GM12865 (cell line): Measurements from ENCODE around the gene ATP5MK.
"Not testable (repeated sequence)": the region's sequence is repeated elsewhere in the genome, so short reads cannot be mapped to it uniquely, and the experiment has no call there.

Experiments
- DNase-seq: peaks from one replicate; pipeline ENCODE4 v3.0.0; 2010; ENCODE audit warnings: low read depth
- H3K4me3 ChIP-seq: 2 replicates; pipeline ENCODE4 v1.5.1; 2011; ENCODE audit warnings: mild to moderate bottlenecking, low read depth, low read length, control low read depth
- TF ChIP-seq, protein P1 (sequence below): IDR thresholded peaks from 2 replicates; pipeline ENCODE4 v1.5.1; 2011; ENCODE audit warnings: low read length, control low read depth, low read depth, inconsistent platforms; ENCODE audit not compliant: insufficient read depth; ENCODE audit errors: missing control alignments

Gene ATP5MK

DNA sequence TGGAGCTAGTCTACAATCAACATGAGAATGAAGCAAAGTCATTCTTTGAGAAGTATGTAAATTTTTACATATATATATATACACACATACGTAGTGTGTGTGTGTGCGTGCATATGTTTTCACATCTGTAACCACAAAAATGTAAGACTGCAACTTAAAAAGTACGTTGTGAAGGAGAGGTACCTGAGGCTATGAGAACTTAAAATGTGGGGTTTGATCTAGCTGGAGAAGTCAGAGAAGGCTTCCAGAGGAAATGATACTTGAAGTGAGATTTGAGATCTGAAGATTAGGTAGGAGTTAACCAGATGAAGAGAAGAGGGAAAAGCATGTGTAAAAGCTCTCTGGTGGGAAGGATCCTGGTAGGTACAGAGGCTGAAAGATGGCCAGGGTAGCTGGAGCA lies 22.7 kb downstream of the ATP5MK start:
- TF ChIP-seq, protein P1, sequence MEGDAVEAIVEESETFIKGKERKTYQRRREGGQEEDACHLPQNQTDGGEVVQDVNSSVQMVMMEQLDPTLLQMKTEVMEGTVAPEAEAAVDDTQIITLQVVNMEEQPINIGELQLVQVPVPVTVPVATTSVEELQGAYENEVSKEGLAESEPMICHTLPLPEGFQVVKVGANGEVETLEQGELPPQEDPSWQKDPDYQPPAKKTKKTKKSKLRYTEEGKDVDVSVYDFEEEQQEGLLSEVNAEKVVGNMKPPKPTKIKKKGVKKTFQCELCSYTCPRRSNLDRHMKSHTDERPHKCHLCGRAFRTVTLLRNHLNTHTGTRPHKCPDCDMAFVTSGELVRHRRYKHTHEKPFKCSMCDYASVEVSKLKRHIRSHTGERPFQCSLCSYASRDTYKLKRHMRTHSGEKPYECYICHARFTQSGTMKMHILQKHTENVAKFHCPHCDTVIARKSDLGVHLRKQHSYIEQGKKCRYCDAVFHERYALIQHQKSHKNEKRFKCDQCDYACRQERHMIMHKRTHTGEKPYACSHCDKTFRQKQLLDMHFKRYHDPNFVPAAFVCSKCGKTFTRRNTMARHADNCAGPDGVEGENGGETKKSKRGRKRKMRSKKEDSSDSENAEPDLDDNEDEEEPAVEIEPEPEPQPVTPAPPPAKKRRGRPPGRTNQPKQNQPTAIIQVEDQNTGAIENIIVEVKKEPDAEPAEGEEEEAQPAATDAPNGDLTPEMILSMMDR: no peak

DNA sequence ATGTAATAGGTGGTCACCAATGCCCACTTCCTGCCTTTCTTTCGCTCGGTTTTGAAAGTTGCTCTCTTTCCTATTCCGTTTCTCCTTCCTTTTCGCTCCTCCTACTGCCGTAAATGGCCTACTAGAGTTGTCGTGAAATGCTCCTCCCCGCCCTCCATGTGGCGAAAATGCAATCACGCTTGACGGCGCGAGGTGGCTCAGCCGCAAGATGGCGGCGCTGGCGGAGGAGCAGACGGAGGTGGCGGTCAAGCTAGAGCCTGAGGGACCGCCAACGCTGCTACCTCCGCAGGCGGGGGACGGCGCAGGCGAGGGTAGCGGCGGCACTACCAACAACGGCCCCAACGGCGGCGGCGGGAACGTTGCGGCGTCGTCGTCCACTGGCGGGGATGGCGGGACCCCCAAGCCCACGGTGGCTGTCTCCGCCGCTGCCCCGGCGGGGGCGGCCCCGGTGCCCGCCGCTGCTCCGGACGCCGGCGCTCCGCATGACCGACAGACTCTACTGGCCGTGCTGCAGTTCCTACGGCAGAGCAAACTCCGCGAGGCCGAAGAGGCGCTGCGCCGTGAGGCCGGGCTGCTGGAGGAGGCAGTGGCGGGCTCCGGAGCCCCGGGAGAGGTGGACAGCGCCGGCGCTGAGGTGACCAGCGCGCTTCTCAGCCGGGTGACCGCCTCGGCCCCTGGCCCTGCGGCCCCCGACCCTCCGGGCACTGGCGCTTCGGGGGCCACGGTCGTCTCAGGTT lies 28.3 kb downstream of the ATP5MK start, which contains the start of gene TAF5:
Gene TAF5, plus strand, starts transcription at position 195 of the 737 bp plus-strand sequence. Its CDS starts 14 bp downstream, at position 209.
- DNase-seq: peak; percentile 98
- TF ChIP-seq, protein P1: no peak
- peak within 1 kb of the TSS; percentile 90 for H3K4me3 ChIP-seq

More for the DNA sequence above, 22.7 kb downstream of the ATP5MK start:
- peak; percentile 71 for DNase-seq
- no peak overlapping the region for H3K4me3 ChIP-seq

DNA sequence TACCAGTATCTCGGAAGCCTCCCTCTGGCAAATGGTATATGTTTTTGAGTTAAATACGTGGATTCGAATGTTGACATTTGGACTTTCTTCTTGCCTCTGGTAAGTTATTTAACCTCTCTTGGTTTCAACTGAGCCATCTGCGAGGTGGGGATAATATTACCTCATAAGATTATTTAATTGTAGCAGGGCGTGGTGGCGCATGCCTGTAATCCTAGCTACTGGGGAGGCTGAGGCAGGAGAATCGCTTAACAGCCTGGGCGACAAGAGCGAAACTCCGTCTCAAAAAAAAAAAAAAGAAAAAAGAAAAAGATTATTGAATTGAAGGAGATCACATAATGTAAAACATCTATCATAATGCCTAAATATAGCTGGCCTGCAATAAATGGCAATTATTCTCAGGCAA lies 28.9 kb downstream of the ATP5MK start:
- DNase-seq: peak; percentile 9
- H3K4me3 ChIP-seq: peak overlapping the region; percentile 90
- TF ChIP-seq, protein P1: no peak

DNA sequence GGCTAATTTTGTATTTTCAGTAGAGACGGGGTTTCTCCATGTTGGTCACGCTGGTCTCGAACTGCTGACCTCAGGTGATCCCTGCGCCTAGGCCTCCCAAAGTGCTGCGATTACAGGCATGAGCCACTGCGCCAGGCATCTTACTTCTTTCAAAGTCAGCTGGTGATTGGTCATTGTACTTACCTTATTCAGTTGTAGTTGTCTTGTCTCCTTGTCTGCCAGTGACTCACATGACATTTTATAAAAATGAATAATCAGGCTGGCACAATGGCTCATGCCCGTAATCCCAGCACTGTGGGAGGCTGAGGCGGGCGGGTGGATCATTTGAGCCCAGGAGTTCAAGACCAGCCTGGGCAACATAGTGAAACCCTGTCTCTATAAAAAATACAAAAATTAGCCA lies 35.5 kb downstream of the ATP5MK start:
- not testable (repeated sequence) for DNase-seq, H3K4me3 ChIP-seq

DNA sequence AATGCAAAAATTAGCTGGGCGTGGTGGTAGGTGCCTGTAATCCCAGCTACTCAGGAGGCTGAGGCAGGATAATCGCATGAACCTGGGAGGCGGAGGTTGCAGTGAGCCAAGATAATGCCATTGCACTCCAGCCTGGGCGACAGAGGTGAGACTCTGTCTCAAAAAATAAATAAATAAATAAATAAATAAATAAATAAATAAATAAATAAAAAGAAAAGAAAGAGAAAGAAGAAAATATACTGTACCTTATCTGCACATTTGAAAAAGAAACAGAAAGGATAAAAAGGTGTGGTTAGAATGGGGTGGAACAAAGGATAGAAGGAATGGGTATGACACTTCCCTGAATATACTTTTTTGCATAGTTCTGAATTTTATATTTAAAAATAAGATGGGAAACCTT lies 36.8 kb downstream of the ATP5MK start:
- not testable (repeated sequence) for DNase-seq, H3K4me3 ChIP-seq

DNA sequence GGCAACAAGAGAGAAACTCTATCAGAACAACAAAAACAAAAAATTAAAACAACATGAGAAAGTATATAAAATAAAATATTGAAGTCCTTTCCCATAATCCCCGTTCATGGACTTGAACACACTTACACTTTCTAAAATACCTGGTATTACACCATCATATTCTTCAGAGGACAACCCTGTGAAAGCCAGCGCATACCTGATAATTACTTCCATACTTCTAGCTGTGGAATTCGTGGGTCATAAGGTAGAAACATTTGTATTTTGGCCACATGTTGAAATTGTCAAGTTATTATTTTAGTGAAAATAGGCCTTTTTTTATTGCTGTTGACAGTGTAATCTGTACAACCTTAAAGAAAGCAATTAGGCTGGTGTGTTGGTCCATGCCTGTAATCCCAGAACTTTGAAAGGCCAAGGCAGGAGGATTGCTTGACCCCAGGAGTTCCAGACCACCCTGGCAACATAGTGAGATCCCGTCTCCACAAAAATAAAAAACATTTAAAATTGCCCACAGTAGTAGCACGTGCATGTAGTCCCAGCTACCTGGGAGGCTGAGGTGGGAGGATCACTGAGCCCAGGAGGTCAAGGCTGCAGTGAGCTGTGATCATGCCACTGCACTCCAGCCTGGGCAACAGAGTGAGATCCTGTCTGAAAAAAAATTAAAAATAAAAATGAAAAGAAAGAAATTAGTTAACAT lies 40.2 kb downstream of the ATP5MK start:
- TF ChIP-seq, protein P1: no peak
- H3K4me3 ChIP-seq: no peak overlapping the region
- no peak for DNase-seq

DNA sequence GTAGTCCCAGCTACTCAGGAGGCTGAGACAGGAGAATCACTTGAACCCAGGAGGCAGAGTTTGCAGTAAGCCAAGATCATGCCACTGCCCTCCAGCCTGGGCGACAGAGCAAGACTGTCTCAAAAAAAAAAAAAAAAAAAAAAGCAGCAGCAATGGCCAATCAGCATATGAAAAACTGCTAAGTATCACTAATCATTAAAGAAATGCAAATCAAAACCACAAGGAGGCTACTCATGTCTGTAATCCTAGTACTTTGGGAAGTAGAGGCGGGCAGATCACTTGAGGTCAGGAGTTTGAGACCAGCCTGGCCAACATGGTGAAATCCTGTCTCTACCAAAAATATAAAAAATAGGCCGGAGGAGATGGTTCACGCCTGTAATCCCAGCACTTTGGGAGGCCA lies 41.7 kb downstream of the ATP5MK start:
- DNase-seq: not testable (repeated sequence)

DNA sequence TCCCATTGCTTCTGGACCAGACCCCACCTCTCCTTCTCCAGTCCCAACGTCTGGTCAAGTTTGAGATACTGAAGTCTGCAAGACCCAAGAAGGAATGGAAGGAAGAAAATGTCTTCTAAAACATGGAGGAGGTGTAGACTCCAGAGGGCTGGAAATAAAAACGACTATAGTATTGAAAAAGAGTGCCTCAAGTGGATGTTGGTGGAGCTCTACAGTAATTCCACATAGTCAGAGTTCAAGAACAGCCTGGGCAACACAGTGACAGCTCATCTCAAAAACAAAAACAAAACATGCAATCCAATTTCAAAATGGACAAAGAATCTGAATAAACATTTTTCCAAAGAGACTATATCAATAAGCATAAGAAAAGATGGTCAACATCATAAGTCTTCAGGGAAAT lies 43.0 kb downstream of the ATP5MK start:
- peak; percentile 12 for DNase-seq
- H3K4me3 ChIP-seq: no peak overlapping the region
- TF ChIP-seq, protein P1: no peak

More for the DNA sequence above, 41.7 kb downstream of the ATP5MK start:
- H3K4me3 ChIP-seq: not testable (repeated sequence)
